ENCODE measurements around the gene ANKRD28.

ANKRD28 gene

GRCh38 chr3:15660055-15660935 lies 137.5 kb downstream of the ANKRD28 start:
- DNase-seq, result no peak

- DNase-seq, result no peak
Measured at GRCh38 chr3:15659254-15659975, 138.4 kb downstream of the ANKRD28 start.

- no peak for DNase-seq
Measured at GRCh38 chr3:15657016-15657415, 140.8 kb downstream of the ANKRD28 start.

GRCh38 chr3:15656342-15656741 lies 141.4 kb downstream of the ANKRD28 start:
- no peak for DNase-seq

GRCh38 chr3:15654891-15655290 lies 142.9 kb downstream of the ANKRD28 start:
- no peak for DNase-seq

GRCh38 chr3:15654127-15654526 lies 143.7 kb downstream of the ANKRD28 start:
- DNase-seq, result no peak

GRCh38 chr3:15653321-15653720 lies 144.5 kb downstream of the ANKRD28 start:
- DNase-seq, result no peak

GRCh38 chr3:15651396-15651795 lies 146.4 kb downstream of the ANKRD28 start:
- no peak for DNase-seq

GRCh38 chr3:15649858-15650257 lies 147.9 kb downstream of the ANKRD28 start:
- no peak for DNase-seq

GRCh38 chr3:15649341-15649740 lies 148.4 kb downstream of the ANKRD28 start:
- no peak for DNase-seq

GRCh38 chr3:15647611-15648167 lies 150.1 kb downstream of the ANKRD28 start:
- DNase-seq, result peak in 3 of 5 experiments; percentile 27 to 96 (median 65)

GRCh38 chr3:15646851-15647511 lies 150.8 kb downstream of the ANKRD28 start:
- peak in 1 of 5 experiments; percentile 30 for DNase-seq

- DNase-seq, result peak in 1 of 5 experiments; percentile 76
Measured at GRCh38 chr3:15645740-15646501, 151.9 kb downstream of the ANKRD28 start.

GRCh38 chr3:15645246-15645645 lies 152.5 kb downstream of the ANKRD28 start:
- no peak for DNase-seq

- no peak for DNase-seq
Measured at GRCh38 chr3:15638891-15639262, 158.9 kb downstream of the ANKRD28 start.

- DNase-seq, result no peak
Measured at GRCh38 chr3:15638193-15638890, 159.4 kb downstream of the ANKRD28 start.

GRCh38 chr3:15637131-15637951 lies 160.4 kb downstream of the ANKRD28 start:
- DNase-seq, result peak in 1 of 5 experiments; percentile 30

GRCh38 chr3:15636028-15636709 lies 161.6 kb downstream of the ANKRD28 start:
- DNase-seq, result peak in 1 of 5 experiments; percentile 81

- no peak for DNase-seq
Measured at GRCh38 chr3:15635121-15635661, 162.6 kb downstream of the ANKRD28 start.

- DNase-seq, result no peak
Measured at GRCh38 chr3:15634671-15635070, 163.1 kb downstream of the ANKRD28 start.

All from T-helper 2 cell (primary cell).